Measurements from ENCODE around the gene RARA. TPM values are rescaled to one million over a fixed set of nuclear protein-coding genes. Genes with fewer than 3 reads are reported as not detected.

The RARA gene
- total RNA-seq, 1 donor from 2014 or later = 38.8 TPM

- Histone ChIP-seq H2AFZ (ENCODE audit: low read depth, low read length) (no peak overlapping the region), H3K27ac (ENCODE audit: low read depth, low read length) (no peak overlapping the region), H3K4me2 (ENCODE audit: low read length) (no peak overlapping the region), H3K4me3 (ENCODE audit: insufficient read depth, low read depth, low read length) (no peak overlapping the region), H3K9me3 (ENCODE audit: insufficient read depth, low read depth, low read length) (no peaks in the 10 kb centered on the region), H3K4me1 (ENCODE audit: insufficient read depth, low read length) (no peaks in the 10 kb centered on the region), H3K27me3 (ENCODE audit: insufficient read depth, low read length) (no peaks in the 10 kb centered on the region), H3K79me2 (ENCODE audit: insufficient read depth, low read length) (no peaks in the 10 kb centered on the region), H3K36me3 (ENCODE audit: insufficient read depth, low read length) (peaks cover 25% of the 10 kb centered on the region), H3K9ac (ENCODE audit: low read length) (no peak overlapping the region), H4K20me1 (ENCODE audit: insufficient read depth, low read length) (no peaks in the 10 kb centered on the region)
- Mint-ChIP-seq H3K27me3 (ENCODE audit: low read depth, unreplicated experiment) (no peaks in the 10 kb centered on the region), H3K4me1 (ENCODE audit: low read depth, unreplicated experiment) (no peaks in the 10 kb centered on the region), H3K4me3 (ENCODE audit: unreplicated experiment) (no peak overlapping the region), H3K36me3 (ENCODE audit: low read depth, unreplicated experiment) (no peaks in the 10 kb centered on the region), H3K27ac (ENCODE audit: unreplicated experiment) (no peak overlapping the region), H3K9me3 (ENCODE audit: unreplicated experiment) (no peaks in the 10 kb centered on the region)
- DNase-seq (ENCODE audit: low read depth) (peak; percentile 40), FAIRE-seq (no peak)
- TF ChIP-seq EZH2 (IDR thresholded peaks at IDR 0.05; ENCODE audit: insufficient read depth, low read length) (no peak), CTCF (IDR thresholded peaks at IDR 0.05; ENCODE audit: insufficient read depth, low read depth, low read length) (peak; percentile 59)
Observed at GRCh38 chr17:40399185-40399584, 90.2 kb downstream of the RARA start.

- H3K79me2 ChIP-seq (ENCODE audit: insufficient read depth, low read length) = no peaks in the 10 kb centered on the region
- H3K27me3 Mint-ChIP-seq (ENCODE audit: low read depth, unreplicated experiment) = no peaks in the 10 kb centered on the region
- H3K36me3 Mint-ChIP-seq (ENCODE audit: low read depth, unreplicated experiment) = no peaks in the 10 kb centered on the region
- H4K20me1 ChIP-seq (ENCODE audit: insufficient read depth, low read length) = no peaks in the 10 kb centered on the region
- no peak overlapping the region for H3K4me2 ChIP-seq (ENCODE audit: low read length)
- no peak overlapping the region for H3K27ac ChIP-seq (ENCODE audit: low read depth, low read length)
- DNase-seq (ENCODE audit: low read depth) (no peak), FAIRE-seq (no peak)
- H2AFZ ChIP-seq (ENCODE audit: low read depth, low read length) = no peak overlapping the region
- no peak overlapping the region for H3K4me3 Mint-ChIP-seq (ENCODE audit: unreplicated experiment)
- no peak overlapping the region for H3K27ac Mint-ChIP-seq (ENCODE audit: unreplicated experiment)
- H3K9me3 ChIP-seq (ENCODE audit: insufficient read depth, low read depth, low read length) = no peaks in the 10 kb centered on the region
- no peak for TF ChIP-seq CTCF (IDR thresholded peaks at IDR 0.05; ENCODE audit: insufficient read depth, low read depth, low read length)
- TF ChIP-seq EZH2 (IDR thresholded peaks at IDR 0.05; ENCODE audit: insufficient read depth, low read length) = no peak
- H3K4me1 ChIP-seq (ENCODE audit: insufficient read depth, low read length) = no peaks in the 10 kb centered on the region
- H3K36me3 ChIP-seq (ENCODE audit: insufficient read depth, low read length) = peaks cover 33% of the 10 kb centered on the region
- no peaks in the 10 kb centered on the region for H3K27me3 ChIP-seq (ENCODE audit: insufficient read depth, low read length)
- H3K9ac ChIP-seq (ENCODE audit: low read length) = no peak overlapping the region
- H3K4me1 Mint-ChIP-seq (ENCODE audit: low read depth, unreplicated experiment) = no peaks in the 10 kb centered on the region
- no peak overlapping the region for H3K4me3 ChIP-seq (ENCODE audit: insufficient read depth, low read depth, low read length)
- H3K9me3 Mint-ChIP-seq (ENCODE audit: unreplicated experiment) = no peaks in the 10 kb centered on the region
Observed at GRCh38 chr17:40402668-40403067, 93.7 kb downstream of the RARA start.

GRCh38 chr17:40404003-40404402, 95.0 kb downstream of the RARA start:
- Histone ChIP-seq H3K36me3 (ENCODE audit: insufficient read depth, low read length) (peaks cover 34% of the 10 kb centered on the region), H3K79me2 (ENCODE audit: insufficient read depth, low read length) (no peaks in the 10 kb centered on the region), H3K9ac (ENCODE audit: low read length) (no peak overlapping the region), H3K27me3 (ENCODE audit: insufficient read depth, low read length) (no peaks in the 10 kb centered on the region), H3K4me2 (ENCODE audit: low read length) (no peak overlapping the region), H3K27ac (ENCODE audit: low read depth, low read length) (no peak overlapping the region), H3K9me3 (ENCODE audit: insufficient read depth, low read depth, low read length) (no peaks in the 10 kb centered on the region), H3K4me1 (ENCODE audit: insufficient read depth, low read length) (no peaks in the 10 kb centered on the region), H4K20me1 (ENCODE audit: insufficient read depth, low read length) (no peaks in the 10 kb centered on the region), H3K4me3 (ENCODE audit: insufficient read depth, low read depth, low read length) (no peak overlapping the region), H2AFZ (ENCODE audit: low read depth, low read length) (no peak overlapping the region)
- DNase-seq (ENCODE audit: low read depth) (no peak), FAIRE-seq (no peak)
- H3K27ac Mint-ChIP-seq (ENCODE audit: unreplicated experiment) = no peak overlapping the region
- H3K4me3 Mint-ChIP-seq (ENCODE audit: unreplicated experiment) = no peak overlapping the region
- no peaks in the 10 kb centered on the region for H3K4me1 Mint-ChIP-seq (ENCODE audit: low read depth, unreplicated experiment)
- H3K27me3 Mint-ChIP-seq (ENCODE audit: low read depth, unreplicated experiment) = no peaks in the 10 kb centered on the region
- H3K36me3 Mint-ChIP-seq (ENCODE audit: low read depth, unreplicated experiment) = no peaks in the 10 kb centered on the region
- TF ChIP-seq EZH2 (IDR thresholded peaks at IDR 0.05; ENCODE audit: insufficient read depth, low read length) = no peak
- TF ChIP-seq CTCF (IDR thresholded peaks at IDR 0.05; ENCODE audit: insufficient read depth, low read depth, low read length) = no peak
- no peaks in the 10 kb centered on the region for H3K9me3 Mint-ChIP-seq (ENCODE audit: unreplicated experiment)

Other genes with a start within 250 kb of the RARA start
- gene THRA, start 246.2 kb upstream of the RARA start, total RNA-seq = 16.7 and 20.4 TPM in 2 replicates
- gene NR1D1, start 208.6 kb upstream of the RARA start, total RNA-seq = 8.7 and 10.1 TPM in 2 replicates
- gene MSL1, start 187.2 kb upstream of the RARA start, total RNA-seq = 81.9 and 83.3 TPM in 2 replicates
- gene CASC3, start 168.6 kb upstream of the RARA start, total RNA-seq = 55.0 and 56.1 TPM in 2 replicates
- 6.8 and 7.0 TPM in 2 replicates for gene RAPGEFL1, start 131.7 kb upstream of the RARA start, total RNA-seq
- gene WIPF2, start 89.9 kb upstream of the RARA start, total RNA-seq = 30.7 and 31.2 TPM in 2 replicates
- gene CDC6, start 21.3 kb upstream of the RARA start, total RNA-seq = 6.4 and 14.4 TPM in 2 replicates
- 0.34 and 0.43 TPM in 2 replicates for gene GJD3, start 55.6 kb downstream of the RARA start, total RNA-seq
- 7.3 and 12.6 TPM in 2 replicates for gene TOP2A, start 108.7 kb downstream of the RARA start, total RNA-seq
- 134 and 142 TPM in 2 replicates for gene IGFBP4, start 134.3 kb downstream of the RARA start, total RNA-seq
- gene TNS4, start 192.4 kb downstream of the RARA start, total RNA-seq = not detected in 2 replicates